ENCODE measurements around the gene ACP3. TPM values are rescaled to one million over a fixed set of nuclear protein-coding genes. Genes with fewer than 3 reads are reported as not detected.
"Not testable (repeated sequence)": the region's sequence is repeated elsewhere in the genome, so short reads cannot be mapped to it uniquely, and the experiment has no call there.

Gene ACP3
- 1 to 10 TPM; 2.6 to 5.4 (median 3.6) TPM for polyA plus RNA-seq (ENCODE audit: insufficient read depth in 1 of 5, insufficient read length in 5 of 5, low replicate concordance in 1 of 5)
- long read RNA-seq, donor 1, result 0 reads
- long read RNA-seq, donor 2, result 0 reads
- long read RNA-seq, donor 3, result 0 reads
- long read RNA-seq, donor 4, result 0 reads
- long read RNA-seq, donor 5, result 0 reads
- long read RNA-seq, donor 6, partial matches to known transcripts, result 0 of 2 reads
- long read RNA-seq, donor 6, other reads (novel, unspliced or antisense), result 0 of 2 reads
- long read RNA-seq, donor 7, result 0 reads
- long read RNA-seq, donor 8, result 0 reads

- DNase-seq, result peak; percentile 78 to 80
Measured at GRCh38 chr3:132317229-132317948, at the start of gene ACP3. Gene ACP3 (plus strand): TSS chr3:132317407. CDS start chr3:132317457, 50 bp downstream.

- no peak for DNase-seq
Measured at GRCh38 chr3:132268956-132269355, 48.3 kb upstream of the ACP3 start.

GRCh38 chr3:132273036-132273435 lies 44.2 kb upstream of the ACP3 start:
- DNase-seq, result no peak

GRCh38 chr3:132276228-132276906 lies 40.8 kb upstream of the ACP3 start:
- DNase-seq, result no peak

GRCh38 chr3:132279030-132279429 lies 38.2 kb upstream of the ACP3 start:
- no peak for DNase-seq

GRCh38 chr3:132283440-132283839 lies 33.8 kb upstream of the ACP3 start:
- peak in 1 of 2 donors; percentile 23 for DNase-seq

- DNase-seq, result no peak
Measured at GRCh38 chr3:132283916-132284405, 33.2 kb upstream of the ACP3 start.

GRCh38 chr3:132284781-132285619 lies 32.2 kb upstream of the ACP3 start:
- DNase-seq, result no peak

GRCh38 chr3:132285620-132285945 lies 31.6 kb upstream of the ACP3 start:
- DNase-seq, result no peak

- no peak for DNase-seq
Measured at GRCh38 chr3:132286035-132286434, 31.2 kb upstream of the ACP3 start.

GRCh38 chr3:132288357-132288756 lies 28.9 kb upstream of the ACP3 start:
- DNase-seq, result no peak

GRCh38 chr3:132289316-132289715 lies 27.9 kb upstream of the ACP3 start:
- DNase-seq, result no peak

- DNase-seq, result no peak
Measured at GRCh38 chr3:132290833-132291232, 26.4 kb upstream of the ACP3 start.

- no peak for DNase-seq
Measured at GRCh38 chr3:132292042-132292441, 25.2 kb upstream of the ACP3 start.

GRCh38 chr3:132293251-132293650 lies 24.0 kb upstream of the ACP3 start:
- DNase-seq, result no peak

GRCh38 chr3:132294906-132295305 lies 22.3 kb upstream of the ACP3 start:
- no peak for DNase-seq

- DNase-seq, result not testable (repeated sequence)
Measured at GRCh38 chr3:132303336-132304201, 13.6 kb upstream of the ACP3 start.

GRCh38 chr3:132304351-132304750 lies 12.9 kb upstream of the ACP3 start:
- DNase-seq, result not testable (repeated sequence)

- DNase-seq, result not testable (repeated sequence)
Measured at GRCh38 chr3:132310057-132310456, 7.2 kb upstream of the ACP3 start.

- no peak for DNase-seq
Measured at GRCh38 chr3:132311316-132311715, 5.9 kb upstream of the ACP3 start.

- DNase-seq, result no peak
Measured at GRCh38 chr3:132311841-132312240, 5.4 kb upstream of the ACP3 start.
